GM06990 (cell line): ENCODE data around the gene SNAP47.

Experiments
- DNase-seq: peaks from one replicate; pipeline ENCODE4 v3.0.0-alpha.2; 2011; ENCODE audit not compliant: insufficient read length; ENCODE audit errors: extremely low read depth
- H3K27me3 ChIP-seq: replicated peaks from 2 replicates; pipeline ENCODE4 v1.6.0; 2011; ENCODE audit warnings: low read length; ENCODE audit not compliant: control insufficient read depth, insufficient read depth
- H3K36me3 ChIP-seq: 2 replicates; pipeline ENCODE4 v1.5.1; 2011; ENCODE audit warnings: low read length; ENCODE audit not compliant: control insufficient read depth, insufficient read depth
- H3K4me3 ChIP-seq: replicated peaks from 2 replicates; pipeline ENCODE4 v1.5.1; 2011; ENCODE audit warnings: low read depth, mild to moderate bottlenecking, control low read depth, low read length
- CTCF ChIP-seq: IDR thresholded peaks from 2 replicates; pipeline ENCODE4 v1.5.1; 2011; ENCODE audit warnings: low read length, control low read depth, mild to moderate bottlenecking, inconsistent platforms; ENCODE audit not compliant: insufficient read depth, poor library complexity, severe bottlenecking

Gene SNAP47

GRCh38 chr1:227774051-227774731, 39.0 kb downstream of the SNAP47 start:
- DNase-seq: no peak
- no peak for TF ChIP-seq CTCF
- Histone ChIP-seq H3K4me3 (no peak overlapping the region), H3K36me3 (peaks cover 9% of the 10 kb centered on the region), H3K27me3 (no peaks in the 10 kb centered on the region)

- no peak for DNase-seq
- H3K27me3 ChIP-seq: no peaks in the 10 kb centered on the region
- peaks cover 5% of the 10 kb centered on the region for H3K36me3 ChIP-seq
- H3K4me3 ChIP-seq: no peak overlapping the region
- TF ChIP-seq CTCF: no peak
Measured at GRCh38 chr1:227774821-227775661, 39.8 kb downstream of the SNAP47 start.

GRCh38 chr1:227775841-227776240, 40.6 kb downstream of the SNAP47 start:
- H3K36me3 ChIP-seq: peaks cover 5% of the 10 kb centered on the region
- H3K27me3 ChIP-seq: no peaks in the 10 kb centered on the region
- no peak for DNase-seq
- H3K4me3 ChIP-seq: no peak overlapping the region
- no peak for TF ChIP-seq CTCF

GRCh38 chr1:227776331-227776771, 41.1 kb downstream of the SNAP47 start:
- Histone ChIP-seq H3K36me3 (peaks cover 7% of the 10 kb centered on the region), H3K27me3 (no peaks in the 10 kb centered on the region), H3K4me3 (no peak overlapping the region)
- DNase-seq: no peak
- no peak for TF ChIP-seq CTCF

GRCh38 chr1:227777156-227777555, 41.9 kb downstream of the SNAP47 start:
- no peak for TF ChIP-seq CTCF
- DNase-seq: no peak
- Histone ChIP-seq H3K36me3 (peaks cover 7% of the 10 kb centered on the region), H3K27me3 (no peaks in the 10 kb centered on the region), H3K4me3 (no peak overlapping the region)
